ENCODE data around the gene DST. TPM values are rescaled to one million over a fixed set of nuclear protein-coding genes. Genes with fewer than 3 reads are reported as not detected.
A peak's percentile ranks its signal among the peaks of the same experiment; 100 is the strongest.

Gene DST
- polyA plus RNA-seq (2011; rRNA removed) = 80.6 and 110 TPM in 2 replicates
- 341 and 421 TPM in 2 replicates for polyA minus RNA-seq (2011; rRNA and poly(A)+ RNA removed)

- DNase-seq (ENCODE audit: low read depth) = peak; percentile 92
- Histone ChIP-seq H3K4me3 (ENCODE audit: low read depth, low read length) (peak within 1 kb of the TSS; percentile 6; the same call in 1 of the 2 replicates), H3K36me3 (ENCODE audit: control insufficient read depth, insufficient read depth, low read length) (peaks cover 9% of the 10 kb centered on the region), H3K27me3 (ENCODE audit: control insufficient read depth, insufficient read depth, low read length) (no peaks in the 10 kb centered on the region)
- ChIA-PET POLR2A (interaction anchor here (0.6 to 1.2 kb wide), 4 partner anchors 18 to 209 kb away, joined by 3 to 4 read pairs (median 4); no protein-coding TSS in a partner anchor), CTCF (interaction anchor here (0.9 to 3.4 kb wide), 4 partner anchors 48 to 209 kb away, joined by 3 to 17 read pairs (median 10); no protein-coding TSS in a partner anchor)
- no peak for TF ChIP-seq CTCF (IDR thresholded peaks at IDR 0.05; ENCODE audit: insufficient read depth, low read depth, low read length)
These were observed at the start of gene DST for GRCh38 chr6:56642366-56643261. Gene DST, minus strand, starts transcription at chr6:56642889.

GRCh38 chr6:56691814-56692213, 49.1 kb upstream of the DST start:
- CTCF ChIA-PET = interaction anchor here (0.6 to 2.4 kb wide), 5 partner anchors 36 to 322 kb away, joined by 3 to 20 read pairs (median 6); partner anchors contain the start of gene DST
- POLR2A ChIA-PET = no interaction called here
- no peak for DNase-seq (ENCODE audit: low read depth)

GRCh38 chr6:56691286-56691595, 48.6 kb upstream of the DST start:
- peak overlapping the region; percentile 28 for H3K4me3 ChIP-seq (ENCODE audit: low read depth, low read length)
- H3K27me3 ChIP-seq (ENCODE audit: control insufficient read depth, insufficient read depth, low read length) = no peaks in the 10 kb centered on the region
- TF ChIP-seq CTCF (IDR thresholded peaks at IDR 0.05; ENCODE audit: insufficient read depth, low read depth, low read length) = no peak
- POLR2A ChIA-PET = interaction anchor here (0.6 kb wide), 1 partner anchor 46 kb away, joined by 4 read pairs; no protein-coding TSS in a partner anchor
- no peak for DNase-seq (ENCODE audit: low read depth)
- no peaks in the 10 kb centered on the region for H3K36me3 ChIP-seq (ENCODE audit: control insufficient read depth, insufficient read depth, low read length)
- CTCF ChIA-PET = interaction anchor here (1.1 to 2.4 kb wide), 5 partner anchors 36 to 161 kb away, joined by 3 to 8 read pairs (median 6); partner anchors contain the start of gene DST

More at GRCh38 chr6:56691814-56692213, 49.1 kb upstream of the DST start:
- H3K4me3 ChIP-seq (ENCODE audit: low read depth, low read length) = peak overlapping the region; percentile 28
- H3K27me3 ChIP-seq (ENCODE audit: control insufficient read depth, insufficient read depth, low read length) = no peaks in the 10 kb centered on the region
- no peak for TF ChIP-seq CTCF (IDR thresholded peaks at IDR 0.05; ENCODE audit: insufficient read depth, low read depth, low read length)
- H3K36me3 ChIP-seq (ENCODE audit: control insufficient read depth, insufficient read depth, low read length) = no peaks in the 10 kb centered on the region

- CTCF ChIA-PET = interaction anchor here (0.6 to 2.4 kb wide), 8 partner anchors 32 to 162 kb away, joined by 3 to 8 read pairs (median 3); partner anchors contain the start of gene DST
- POLR2A ChIA-PET = interaction anchor here (0.6 to 0.7 kb wide), 4 partner anchors 35 to 163 kb away, joined by 3 to 4 read pairs (median 3); no protein-coding TSS in a partner anchor
- no peak for DNase-seq (ENCODE audit: low read depth)
- TF ChIP-seq CTCF (IDR thresholded peaks at IDR 0.05; ENCODE audit: insufficient read depth, low read depth, low read length) = no peak
- Histone ChIP-seq H3K4me3 (ENCODE audit: low read depth, low read length) (peak overlapping the region; percentile 28), H3K36me3 (ENCODE audit: control insufficient read depth, insufficient read depth, low read length) (no peaks in the 10 kb centered on the region), H3K27me3 (ENCODE audit: control insufficient read depth, insufficient read depth, low read length) (no peaks in the 10 kb centered on the region)
These were observed 48.0 kb upstream of the DST start for GRCh38 chr6:56690519-56691285.
